Neutrophil (primary cell): ENCODE results near the gene LDLRAP1.
"Not testable (repeated sequence)": the region's sequence is repeated elsewhere in the genome, so short reads cannot be mapped to it uniquely, and the experiment has no call there.

Source experiments
- H3K27ac ChIP-seq: fragments of 200-600 bp; sonication (generic); 2 replicates; pipeline ENCODE4 v1.5.1; 2016; ENCODE audit warnings: mild to moderate bottlenecking, moderate library complexity
- H3K27me3 ChIP-seq: fragments of 200-600 bp; sonication (generic); 2 replicates; pipeline ENCODE4 v1.6.0; 2016; ENCODE audit warnings: mild to moderate bottlenecking
- H3K36me3 ChIP-seq: fragments of 200-600 bp; sonication (generic); 2 replicates; pipeline ENCODE4 v1.5.1; 2017
- H3K4me1 ChIP-seq, 2 experiments: fragments of 200-600 bp in 1 of 2; sonication (generic) in 1 of 2; 1 replicate in 1 of 2; 2 replicates in 1 of 2; pipeline versions ENCODE4 v1.5.1 to v1.6.1; 2013 to 2016; ENCODE audit warnings: low read depth in 1 of 2, low read length in 1 of 2, mild to moderate bottlenecking in 1 of 2, moderate library complexity in 1 of 2; ENCODE audit not compliant: control insufficient read depth in 1 of 2, insufficient read depth in 1 of 2
- H3K4me3 ChIP-seq, 2 experiments: fragments of 200-600 bp in 1 of 2; sonication (generic) in 1 of 2; 1 replicate in 1 of 2; 2 replicates in 1 of 2; pipeline ENCODE4 v1.5.1; 2013 to 2016; ENCODE audit warnings: low read depth in 1 of 2, low read length in 1 of 2, mild to moderate bottlenecking in 1 of 2, moderate library complexity in 1 of 2
- H3K9me3 ChIP-seq: fragments of 200-600 bp; sonication (generic); 2 replicates; pipeline ENCODE4 v1.5.1; 2016
- TF ChIP-seq, protein P1 (sequence below): fragments of 200-600 bp; sonication (generic); IDR thresholded peaks from 2 replicates; pipeline ENCODE4 v1.5.1; 2016; ENCODE audit warnings: antibody characterized with exemption

LDLRAP1 gene

DNA sequence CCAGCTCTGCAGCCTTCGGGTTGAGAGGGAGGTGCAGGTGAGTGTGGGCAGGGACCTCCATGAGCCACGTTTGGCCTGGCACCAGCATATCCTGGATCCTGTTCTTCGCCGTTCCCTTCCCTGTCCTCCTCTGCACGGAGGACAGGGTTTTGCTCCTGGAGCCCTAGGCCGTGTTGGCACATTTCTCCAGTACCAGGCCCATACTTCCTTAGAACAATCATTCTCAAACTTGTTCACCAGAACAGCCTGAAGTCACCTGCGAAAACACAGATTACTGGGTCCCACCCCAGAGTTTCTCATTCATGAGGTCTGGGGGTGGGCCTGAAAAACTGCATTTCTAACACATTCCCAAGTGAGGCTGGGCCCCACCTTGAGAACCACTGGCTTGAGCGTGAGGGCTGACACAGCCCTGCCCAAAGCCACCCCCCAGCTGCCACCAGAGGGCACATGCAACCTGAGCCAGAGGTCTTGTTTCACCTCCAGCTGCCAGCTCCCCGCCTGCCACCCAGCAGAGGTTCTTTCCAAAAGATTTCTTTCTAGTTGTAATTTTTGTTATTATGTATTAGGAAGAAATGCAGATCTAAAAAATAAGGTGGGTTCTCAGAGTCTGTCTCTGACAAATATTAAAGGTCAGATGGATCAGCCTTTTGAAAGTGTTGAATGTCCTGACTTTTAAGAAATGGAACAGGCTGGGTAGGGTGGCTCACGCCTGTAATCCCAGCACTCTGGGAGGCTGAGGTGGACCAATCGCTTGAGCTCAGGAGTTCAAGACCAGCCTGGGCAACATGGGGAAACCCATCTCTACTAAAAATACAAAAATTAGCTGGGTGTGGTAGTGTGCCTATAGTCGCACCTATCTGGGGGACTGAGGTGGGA is 39.6 kb upstream of the LDLRAP1 start:
- TF ChIP-seq, protein P1, sequence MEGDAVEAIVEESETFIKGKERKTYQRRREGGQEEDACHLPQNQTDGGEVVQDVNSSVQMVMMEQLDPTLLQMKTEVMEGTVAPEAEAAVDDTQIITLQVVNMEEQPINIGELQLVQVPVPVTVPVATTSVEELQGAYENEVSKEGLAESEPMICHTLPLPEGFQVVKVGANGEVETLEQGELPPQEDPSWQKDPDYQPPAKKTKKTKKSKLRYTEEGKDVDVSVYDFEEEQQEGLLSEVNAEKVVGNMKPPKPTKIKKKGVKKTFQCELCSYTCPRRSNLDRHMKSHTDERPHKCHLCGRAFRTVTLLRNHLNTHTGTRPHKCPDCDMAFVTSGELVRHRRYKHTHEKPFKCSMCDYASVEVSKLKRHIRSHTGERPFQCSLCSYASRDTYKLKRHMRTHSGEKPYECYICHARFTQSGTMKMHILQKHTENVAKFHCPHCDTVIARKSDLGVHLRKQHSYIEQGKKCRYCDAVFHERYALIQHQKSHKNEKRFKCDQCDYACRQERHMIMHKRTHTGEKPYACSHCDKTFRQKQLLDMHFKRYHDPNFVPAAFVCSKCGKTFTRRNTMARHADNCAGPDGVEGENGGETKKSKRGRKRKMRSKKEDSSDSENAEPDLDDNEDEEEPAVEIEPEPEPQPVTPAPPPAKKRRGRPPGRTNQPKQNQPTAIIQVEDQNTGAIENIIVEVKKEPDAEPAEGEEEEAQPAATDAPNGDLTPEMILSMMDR = no peak
- Histone ChIP-seq H3K27me3 (peaks cover 19% of the 10 kb centered on the region), H3K4me1 (no peaks in the 10 kb centered on the region), H3K36me3 (peaks cover 4% of the 10 kb centered on the region), H3K9me3 (no peaks in the 10 kb centered on the region), H3K27ac (no peak overlapping the region), H3K4me3 (no peak overlapping the region)

DNA sequence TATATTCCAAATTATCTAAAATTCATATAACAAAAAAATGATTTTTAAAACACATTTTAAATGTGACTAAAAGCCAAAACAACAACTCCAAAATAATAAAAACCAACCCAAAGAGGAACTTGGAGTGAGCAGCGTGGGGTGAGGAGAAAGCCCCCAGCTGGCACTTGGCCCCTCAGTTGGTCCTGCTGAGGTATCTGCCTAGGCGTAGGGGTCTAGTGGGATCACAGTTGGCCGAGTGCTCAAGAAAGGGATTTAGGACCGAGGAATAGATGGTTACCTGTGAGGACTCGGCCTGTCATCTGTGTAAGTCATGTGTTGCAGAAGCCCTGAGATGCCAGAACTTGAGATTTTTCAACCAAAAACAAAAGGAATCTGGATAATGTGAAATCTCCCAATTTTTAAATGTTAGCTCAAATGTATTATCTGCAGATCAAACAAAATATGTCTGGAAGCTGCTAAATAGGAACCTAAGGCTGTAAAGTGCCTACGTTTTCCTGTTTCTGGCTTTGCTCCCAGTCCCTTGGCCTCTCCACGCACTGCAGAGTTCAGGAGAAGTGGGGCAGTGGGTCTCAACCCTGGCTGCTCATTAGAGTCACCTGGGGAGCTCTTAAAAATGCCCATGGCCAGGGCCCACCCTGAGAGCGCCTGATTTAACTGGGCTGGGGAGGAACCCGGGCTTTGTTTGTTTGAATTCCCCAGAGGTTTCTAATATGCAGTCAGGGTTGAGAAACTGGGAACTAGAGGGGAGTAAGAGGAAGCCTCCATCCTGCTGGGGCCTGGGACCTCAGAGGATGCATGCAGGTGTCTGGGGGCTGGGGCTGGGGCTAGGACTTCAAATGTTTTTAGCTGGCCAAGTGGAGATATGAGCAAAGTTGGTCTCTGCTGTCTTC is 38.5 kb upstream of the LDLRAP1 start:
- TF ChIP-seq, protein P1 = no peak
- Histone ChIP-seq H3K4me1 (no peaks in the 10 kb centered on the region), H3K27me3 (peaks cover 19% of the 10 kb centered on the region), H3K36me3 (no peaks in the 10 kb centered on the region), H3K27ac (no peak overlapping the region), H3K4me3 (no peak overlapping the region), H3K9me3 (no peaks in the 10 kb centered on the region)

DNA sequence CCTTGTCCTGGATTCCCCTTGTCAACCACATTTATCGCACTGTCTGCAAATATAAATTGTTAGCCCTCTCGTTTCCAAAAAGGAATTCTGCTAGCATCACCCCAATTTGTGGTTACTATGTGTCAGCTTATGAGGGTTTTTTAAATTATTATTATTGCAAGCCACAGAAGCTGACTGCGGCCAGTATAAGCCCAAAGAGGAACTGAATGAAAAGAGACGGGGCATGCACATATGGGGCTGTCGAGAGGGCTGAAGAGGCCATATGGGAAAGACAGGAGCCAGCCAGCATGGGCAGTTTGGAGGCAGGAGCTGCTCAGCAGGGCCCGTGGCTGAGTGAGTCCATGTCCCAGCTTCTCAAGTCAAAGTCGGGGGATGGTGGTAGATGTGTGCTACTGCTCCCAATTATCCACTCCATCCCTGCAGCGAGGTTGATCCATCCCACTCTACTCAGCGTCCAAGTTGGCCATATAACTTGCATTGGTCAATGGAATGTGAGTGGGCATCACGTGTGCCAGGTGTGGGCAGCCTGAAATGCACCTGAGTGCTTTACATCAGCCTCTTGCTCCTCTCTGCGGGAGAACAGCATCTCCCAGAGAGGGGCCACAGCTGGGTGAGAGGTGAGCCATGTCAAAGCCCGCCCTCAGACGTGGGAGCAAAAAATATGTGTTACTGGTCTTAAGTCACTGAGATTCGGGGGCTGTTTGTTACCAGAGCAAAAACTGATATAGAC is 37.6 kb upstream of the LDLRAP1 start:
- Histone ChIP-seq H3K36me3 (no peaks in the 10 kb centered on the region), H3K9me3 (no peaks in the 10 kb centered on the region), H3K4me3 (no peak overlapping the region), H3K4me1 (no peaks in the 10 kb centered on the region), H3K27me3 (peaks cover 19% of the 10 kb centered on the region), H3K27ac (no peak overlapping the region)
- TF ChIP-seq, protein P1 = no peak

DNA sequence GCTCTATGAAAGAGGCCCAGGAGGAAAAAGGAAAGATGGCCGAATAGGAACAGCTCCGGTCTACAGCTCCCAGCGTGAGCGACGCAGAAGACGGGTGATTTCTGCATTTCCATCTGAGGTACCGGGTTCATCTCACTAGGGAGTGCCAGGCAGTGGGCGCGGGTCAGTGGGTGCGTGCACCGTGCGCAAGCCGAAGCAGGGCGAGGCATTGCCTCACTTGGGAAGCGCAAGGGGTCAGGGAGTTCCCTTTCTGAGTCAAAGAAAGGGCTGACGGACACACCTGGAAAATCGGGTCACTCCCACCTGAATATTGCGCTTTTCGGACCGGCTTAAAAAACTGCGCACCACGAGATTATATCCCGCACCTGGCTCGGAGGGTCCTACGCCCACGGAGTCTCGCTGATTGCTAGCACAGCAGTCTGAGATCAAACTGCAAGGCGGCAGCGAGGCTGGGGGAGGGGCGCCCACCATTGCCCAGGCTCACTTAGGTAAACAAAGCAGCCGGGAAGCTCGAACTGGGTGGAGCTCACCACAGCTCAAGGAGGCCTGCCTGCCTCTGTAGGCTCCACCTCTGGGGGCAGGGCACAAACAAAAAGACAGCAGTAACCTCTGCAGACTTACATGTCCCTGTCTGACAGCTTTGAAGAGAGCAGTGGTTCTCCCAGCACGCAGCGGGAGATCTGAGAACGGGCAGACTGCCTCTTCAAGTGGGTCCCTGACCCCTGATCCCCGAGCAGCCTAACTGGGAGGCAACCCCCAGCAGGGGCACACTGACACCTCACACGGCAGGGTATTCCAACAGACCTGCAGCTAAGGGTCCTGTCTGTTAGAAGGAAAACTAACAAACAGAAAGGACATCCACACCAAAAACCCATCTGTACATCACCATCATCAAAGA is 36.6 kb upstream of the LDLRAP1 start:
- not testable (repeated sequence) for H3K4me1 ChIP-seq, H3K27ac ChIP-seq, H3K9me3 ChIP-seq, H3K36me3 ChIP-seq, H3K4me3 ChIP-seq
- H3K27me3 ChIP-seq = peaks cover 19% of the 10 kb centered on the region

DNA sequence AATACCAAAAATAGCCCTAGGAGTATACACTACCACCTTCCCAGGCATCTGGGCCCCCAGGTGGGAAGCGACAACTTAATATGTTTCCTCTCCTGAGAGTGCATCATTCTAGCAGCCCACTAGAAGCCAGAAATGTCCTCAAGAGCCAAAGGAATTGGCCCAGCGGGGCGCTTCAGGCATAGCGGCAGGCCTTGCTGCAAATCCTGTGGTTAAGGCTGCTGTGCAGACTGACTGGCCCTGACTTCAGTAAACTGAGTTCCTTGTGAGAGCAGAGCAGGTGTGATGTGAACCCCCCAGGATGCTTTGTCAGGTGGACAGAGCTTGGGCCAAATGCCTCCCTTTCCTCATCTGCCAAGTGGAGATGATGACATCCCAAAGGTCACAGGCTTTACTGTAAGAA is 29.7 kb upstream of the LDLRAP1 start:
- TF ChIP-seq, protein P1 = no peak
- no peaks in the 10 kb centered on the region for H3K27me3 ChIP-seq
- H3K4me3 ChIP-seq = no peak overlapping the region
- no peaks in the 10 kb centered on the region for H3K4me1 ChIP-seq
- no peaks in the 10 kb centered on the region for H3K36me3 ChIP-seq
- no peaks in the 10 kb centered on the region for H3K9me3 ChIP-seq
- H3K27ac ChIP-seq = no peak overlapping the region
